Pons (tissue), 1 donor: Measurements from ENCODE around the gene KCNAB2.

Experiments used
- DNase-seq: peaks from one replicate; pipeline ENCODE4 v3.0.0-alpha.2; 2016; ENCODE audit warnings: low spot score

The KCNAB2 gene

DNA sequence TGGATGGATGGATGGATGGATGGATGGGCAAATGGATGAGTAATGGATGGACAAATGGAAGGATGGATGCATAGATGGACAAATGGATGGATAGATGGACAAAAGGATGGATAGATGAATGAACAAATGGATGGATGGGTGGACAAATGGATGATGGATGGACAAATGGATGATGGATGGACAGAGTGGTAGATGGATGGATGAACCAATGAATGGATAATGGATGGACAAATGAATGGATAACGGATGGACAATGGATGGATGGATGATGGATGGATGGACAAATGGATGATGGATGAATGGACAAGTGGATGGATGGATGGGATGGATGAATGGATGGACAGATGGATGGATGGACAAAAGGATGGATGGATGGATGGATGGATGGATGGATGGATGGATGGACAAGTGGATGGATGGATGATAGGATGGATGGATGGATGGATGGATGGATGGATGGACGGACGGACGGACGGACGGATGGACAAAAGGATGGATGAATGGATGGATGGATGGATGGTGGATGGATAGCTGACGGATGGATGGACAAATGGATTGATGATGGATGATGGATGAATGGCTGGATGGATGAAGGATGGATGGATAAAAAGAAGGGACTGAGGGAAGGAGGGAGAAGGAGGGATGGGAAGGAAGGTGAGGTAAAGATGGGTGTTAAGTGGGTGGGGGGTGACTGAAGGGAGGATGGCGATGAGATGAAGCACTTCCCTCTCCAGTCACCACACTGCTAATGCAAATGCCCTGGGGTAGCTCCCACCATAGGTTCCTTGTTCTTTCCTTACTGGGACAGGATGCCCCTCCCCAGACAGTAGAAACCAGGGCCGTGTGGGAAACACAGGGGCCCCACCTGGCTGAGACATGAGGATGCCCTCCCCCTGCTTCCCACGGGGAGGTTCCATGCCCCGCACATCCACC lies 104.6 kb downstream of the KCNAB2 start:
- no peak for DNase-seq
